Esophagus muscularis mucosa (tissue), 4 donors: ENCODE results near the gene SLC38A8. TPM values are rescaled to one million over a fixed set of nuclear protein-coding genes. Genes with fewer than 3 reads are reported as not detected.

Experiments used
- DNase-seq: peaks from one replicate; pipeline ENCODE4 v3.0.0-alpha.2; 2017; ENCODE audit errors: extremely low spot score
- H3K27ac ChIP-seq, 4 donors: fragments of 200-600 bp; sonication (generic); replicated peaks in 1 of 4; 1 replicate in 3 of 4; 2 replicates in 1 of 4; pipeline ENCODE4 v1.5.1; 2016 to 2019; ENCODE audit warnings: mild to moderate bottlenecking in 1 of 4
- H3K27me3 ChIP-seq, 4 donors: fragments of 200-600 bp; sonication (generic); one replicate each; pipeline versions ENCODE4 v1.5.1 to v1.6.0; 2016 to 2019
- H3K36me3 ChIP-seq, 4 donors: fragments of 200-600 bp; sonication (generic); one replicate each; pipeline ENCODE4 v1.5.1; 2016 to 2019
- H3K4me1 ChIP-seq, 4 donors: fragments of 200-600 bp; sonication (generic); one replicate each; pipeline ENCODE4 v1.5.1; 2016 to 2019
- H3K4me3 ChIP-seq, 4 donors: fragments of 200-600 bp; sonication (generic); 1 replicate in 2 of 4; 2 replicates in 2 of 4; pipeline ENCODE4 v1.5.1; 2016 to 2019; ENCODE audit warnings: mild to moderate bottlenecking in 4 of 4, moderate library complexity in 1 of 4
- H3K9me3 ChIP-seq, 4 donors: fragments of 200-600 bp; sonication (generic); 1 replicate in 3 of 4; 2 replicates in 1 of 4; pipeline ENCODE4 v1.5.1; 2016 to 2019
- EP300 ChIP-seq: sonication (generic); formaldehyde crosslinking; IDR thresholded peaks from one replicate; pipeline ENCODE4 v1.6.1; 2017; ENCODE audit warnings: antibody characterized with exemption
- POLR2A ChIP-seq: fragments of 450-650 bp; IDR thresholded peaks from one replicate; pipeline ENCODE4 v1.6.1; 2017; ENCODE audit warnings: antibody characterized with exemption, moderate library complexity, mild to moderate bottlenecking, low read depth
- POLR2AphosphoS5 ChIP-seq, 2 donors: sonication (generic); formaldehyde crosslinking; IDR thresholded peaks; one replicate each; pipeline ENCODE4 v1.6.1; 2017; ENCODE audit warnings: antibody characterized with exemption in 2 of 2
- WGBS: methylation state at CpG from one replicate; pipeline ENCODE4 v1.1.5; 2018; 5-methylcytosine and 5-hydroxymethylcytosine counted together
- intact Hi-C: fragments of 100-400 bp; cut with DNase I; formaldehyde crosslinking; loops from one replicate; pipeline ENCODE4 v1.15.1; 2023
- total RNA-seq, 4 donors: library from RNA; depleted of rRNA; stranded (reverse); fragments of >200 nt; gene quantifications; one replicate each; pipeline versions ENCODE4 v1.1.0 to v1.2.1, GENCODE V29; 2016
- TF ChIP-seq, protein P1 (sequence below), 3 experiments: fragments of 200-600 bp in 2 of 3; fragments of 450-650 bp in 1 of 3; sonication (generic) in 2 of 3; IDR thresholded peaks; one replicate each; pipeline ENCODE4 v1.5.1; 2017 to 2019; ENCODE audit warnings: antibody characterized with exemption in 3 of 3, mild to moderate bottlenecking in 2 of 3, moderate library complexity in 1 of 3

SLC38A8 gene
- total RNA-seq, 4 donors from 2014 or later: not detected

DNA sequence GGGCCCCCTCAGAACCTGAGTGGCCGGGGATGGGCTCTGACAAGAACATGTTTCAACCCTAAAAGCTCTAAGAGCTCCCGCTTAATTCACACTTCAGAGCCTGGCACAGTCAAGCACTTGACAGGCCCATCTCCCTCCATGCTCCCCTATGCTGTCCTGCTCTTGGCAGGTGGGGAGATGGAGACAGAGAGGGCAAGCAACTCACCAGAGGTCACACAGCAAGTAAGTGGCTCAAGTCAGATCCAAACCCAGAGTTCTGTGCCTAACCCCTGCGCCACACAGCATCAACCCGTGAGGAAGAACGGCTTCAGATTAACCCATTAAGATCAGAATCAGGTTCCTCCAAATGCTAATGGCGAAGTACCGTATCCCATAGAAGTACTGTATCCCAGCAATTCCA is 38.2 kb downstream of the SLC38A8 start:
- DNase-seq: no peak
- no peaks in the 10 kb centered on the region for H3K9me3 ChIP-seq
- intact Hi-C loops: no loop called here
- WGBS: 80% methylated on average over 5 of the region's 7 CpGs
- H3K4me1 ChIP-seq: no peaks in the 10 kb centered on the region
- no peak overlapping the region for H3K27ac ChIP-seq
- H3K4me3 ChIP-seq: no peak overlapping the region
- H3K36me3 ChIP-seq: no peaks in the 10 kb centered on the region
- TF ChIP-seq POLR2A (no peak), POLR2AphosphoS5 (IDR thresholded peaks at IDR 0.05) (no peak), EP300 (no peak)
- TF ChIP-seq, protein P1, sequence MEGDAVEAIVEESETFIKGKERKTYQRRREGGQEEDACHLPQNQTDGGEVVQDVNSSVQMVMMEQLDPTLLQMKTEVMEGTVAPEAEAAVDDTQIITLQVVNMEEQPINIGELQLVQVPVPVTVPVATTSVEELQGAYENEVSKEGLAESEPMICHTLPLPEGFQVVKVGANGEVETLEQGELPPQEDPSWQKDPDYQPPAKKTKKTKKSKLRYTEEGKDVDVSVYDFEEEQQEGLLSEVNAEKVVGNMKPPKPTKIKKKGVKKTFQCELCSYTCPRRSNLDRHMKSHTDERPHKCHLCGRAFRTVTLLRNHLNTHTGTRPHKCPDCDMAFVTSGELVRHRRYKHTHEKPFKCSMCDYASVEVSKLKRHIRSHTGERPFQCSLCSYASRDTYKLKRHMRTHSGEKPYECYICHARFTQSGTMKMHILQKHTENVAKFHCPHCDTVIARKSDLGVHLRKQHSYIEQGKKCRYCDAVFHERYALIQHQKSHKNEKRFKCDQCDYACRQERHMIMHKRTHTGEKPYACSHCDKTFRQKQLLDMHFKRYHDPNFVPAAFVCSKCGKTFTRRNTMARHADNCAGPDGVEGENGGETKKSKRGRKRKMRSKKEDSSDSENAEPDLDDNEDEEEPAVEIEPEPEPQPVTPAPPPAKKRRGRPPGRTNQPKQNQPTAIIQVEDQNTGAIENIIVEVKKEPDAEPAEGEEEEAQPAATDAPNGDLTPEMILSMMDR (IDR thresholded peaks at IDR 0.05): no peak
- peaks cover 0 to 20% (median 0%) of the 10 kb centered on the region in 4 donors for H3K27me3 ChIP-seq

DNA sequence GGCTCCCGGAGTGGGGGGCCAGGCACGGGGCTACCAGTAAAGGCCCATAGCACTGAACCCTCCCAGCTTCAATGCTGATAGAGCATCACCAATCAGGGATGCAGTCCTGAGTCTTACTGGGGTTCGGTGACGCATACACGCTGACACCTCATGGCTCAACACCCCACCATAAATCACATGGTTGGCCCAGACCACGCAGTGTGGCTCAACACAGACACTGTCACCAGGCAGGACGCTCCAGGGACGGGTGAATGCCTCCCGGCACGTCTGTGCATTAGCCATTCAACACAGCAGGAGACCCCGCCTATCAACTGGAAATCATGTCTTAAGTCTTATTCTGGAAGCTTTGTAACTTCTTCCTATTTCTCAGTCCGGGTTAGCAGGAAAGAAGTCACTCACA is 39.6 kb downstream of the SLC38A8 start:
- no peak overlapping the region for H3K4me3 ChIP-seq
- no peak overlapping the region for H3K27ac ChIP-seq
- peaks cover 0 to 19% (median 0%) of the 10 kb centered on the region in 4 donors for H3K27me3 ChIP-seq
- DNase-seq: no peak
- H3K36me3 ChIP-seq: no peaks in the 10 kb centered on the region
- TF ChIP-seq, protein P1 (IDR thresholded peaks at IDR 0.05): no peak
- TF ChIP-seq POLR2A: no peak
- no peak for TF ChIP-seq EP300
- TF ChIP-seq POLR2AphosphoS5 (IDR thresholded peaks at IDR 0.05): no peak
- WGBS: 79% methylated on average over 8 of the region's 12 CpGs
- intact Hi-C loops: no loop called here
- H3K9me3 ChIP-seq: no peaks in the 10 kb centered on the region
- H3K4me1 ChIP-seq: no peaks in the 10 kb centered on the region

DNA sequence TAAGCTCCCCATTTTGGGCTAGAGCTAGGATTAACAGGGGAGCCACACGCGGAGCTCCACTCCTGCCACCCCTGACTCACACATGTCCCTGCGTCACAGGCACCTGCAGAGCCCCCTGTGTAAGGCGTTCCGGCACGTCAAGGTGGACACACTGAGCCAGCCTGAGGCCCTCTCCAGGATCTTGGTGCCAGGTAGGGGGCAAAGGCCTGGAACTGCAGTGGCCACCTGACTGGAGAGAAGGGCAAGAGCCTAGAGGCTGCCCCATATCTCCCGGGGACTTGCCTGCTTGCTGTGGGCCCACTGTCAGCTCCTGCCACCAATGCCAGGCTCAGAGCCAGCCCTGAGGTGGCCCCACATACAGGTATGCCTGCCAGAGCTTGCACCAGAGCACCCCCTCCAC is 40.9 kb downstream of the SLC38A8 start:
- intact Hi-C loops: no loop called here
- WGBS: 90% methylated on average over 7 of the region's 7 CpGs

DNA sequence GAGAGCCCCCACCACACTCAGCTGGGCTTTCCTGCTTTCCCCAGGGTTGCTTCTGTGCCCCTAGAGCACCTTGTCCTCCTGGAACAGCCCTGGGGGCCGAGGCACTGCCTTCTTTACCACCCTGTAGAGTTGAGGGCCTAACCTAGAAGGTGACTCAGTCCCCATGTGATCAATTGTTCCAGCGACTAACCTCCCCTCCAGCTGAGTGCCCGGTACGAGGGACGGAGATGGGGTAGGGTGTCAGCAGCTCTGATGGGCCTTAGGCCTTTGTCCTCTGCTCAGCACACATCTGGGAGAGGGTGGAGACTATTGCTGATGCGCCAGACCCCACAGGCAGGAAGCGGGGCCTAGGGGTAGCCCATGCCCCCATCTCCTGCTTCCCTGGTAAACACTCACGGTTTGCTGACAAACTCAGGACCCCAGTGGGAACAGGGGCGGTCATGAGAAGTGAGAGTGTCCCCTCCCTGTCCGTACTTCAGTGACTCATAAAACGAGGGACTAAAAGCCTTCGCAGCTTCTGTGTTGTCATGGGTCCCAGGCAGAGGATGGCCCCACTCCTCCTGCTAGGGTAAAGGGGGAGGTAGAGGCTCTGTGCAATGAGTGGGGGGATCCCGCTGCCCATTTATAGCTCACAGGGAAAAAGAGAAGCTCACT is 41.5 kb downstream of the SLC38A8 start:
- no peak for DNase-seq
- peaks cover 0 to 3% (median 1%) of the 10 kb centered on the region in 4 donors for H3K4me1 ChIP-seq
- H3K27ac ChIP-seq: no peak overlapping the region
- 76% methylated on average over 7 of the region's 13 CpGs for WGBS
- intact Hi-C loops: no loop called here
- H3K36me3 ChIP-seq: no peaks in the 10 kb centered on the region
- no peak overlapping the region for H3K4me3 ChIP-seq
- H3K27me3 ChIP-seq: peaks cover 0 to 10% (median 0%) of the 10 kb centered on the region in 4 donors
- TF ChIP-seq POLR2A: no peak
- TF ChIP-seq, protein P1 (IDR thresholded peaks at IDR 0.05): no peak
- TF ChIP-seq EP300: no peak
- no peak for TF ChIP-seq POLR2AphosphoS5 (IDR thresholded peaks at IDR 0.05)
- no peaks in the 10 kb centered on the region for H3K9me3 ChIP-seq

More for the DNA sequence above, 40.9 kb downstream of the SLC38A8 start:
- Histone ChIP-seq H3K27me3 (peaks cover 0 to 10% (median 0%) of the 10 kb centered on the region in 4 donors), H3K4me3 (no peak overlapping the region), H3K36me3 (no peaks in the 10 kb centered on the region), H3K27ac (no peak overlapping the region), H3K9me3 (no peaks in the 10 kb centered on the region), H3K4me1 (no peaks in the 10 kb centered on the region)
- no peak for DNase-seq
- TF ChIP-seq EP300: no peak
- TF ChIP-seq, protein P1 (IDR thresholded peaks at IDR 0.05): no peak
- no peak for TF ChIP-seq POLR2AphosphoS5 (IDR thresholded peaks at IDR 0.05)
- no peak for TF ChIP-seq POLR2A

DNA sequence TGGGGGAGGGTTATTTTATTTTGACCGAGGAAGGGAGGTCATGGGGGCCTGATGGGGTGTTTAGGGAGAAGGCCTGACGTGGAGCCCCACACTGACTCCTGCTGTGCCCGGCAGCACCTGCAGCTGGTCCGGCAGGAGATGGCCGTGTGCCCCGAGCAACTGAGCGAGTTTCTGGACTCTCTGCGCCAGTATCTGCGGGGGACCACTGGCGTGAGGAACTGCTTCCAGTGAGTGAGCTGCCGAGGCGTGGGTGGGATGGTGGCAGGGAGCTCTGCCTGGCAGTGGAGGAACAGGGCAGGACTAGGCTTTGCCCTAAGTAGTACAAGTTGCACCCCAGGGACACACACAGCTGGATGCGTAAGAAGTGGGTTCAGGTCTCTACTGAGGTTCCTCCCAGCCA is 44.5 kb downstream of the SLC38A8 start:
- WGBS: 88% methylated on average over 7 of the region's 13 CpGs
- H3K27ac ChIP-seq: no peak overlapping the region
- no peaks in the 10 kb centered on the region for H3K9me3 ChIP-seq
- DNase-seq: no peak
- no peak overlapping the region for H3K4me3 ChIP-seq
- TF ChIP-seq EP300: no peak
- TF ChIP-seq, protein P1 (IDR thresholded peaks at IDR 0.05): no peak
- H3K4me1 ChIP-seq: peaks cover 7 to 15% (median 11%) of the 10 kb centered on the region in 4 donors
- H3K27me3 ChIP-seq: peaks cover 0 to 10% (median 0%) of the 10 kb centered on the region in 4 donors
- intact Hi-C loops: no loop called here
- H3K36me3 ChIP-seq: no peaks in the 10 kb centered on the region
